Activated CD8-positive, alpha-beta memory T cell treated with anti-CD3 and anti-CD28 coated beads, Interleukin-2, amount 50 U/mL, for 4 hours (primary cell): ENCODE results near the gene COL28A1.
"Not testable (repeated sequence)": the region's sequence is repeated elsewhere in the genome, so short reads cannot be mapped to it uniquely, and the experiment has no call there.

Experiments used
- DNase-seq: peaks from one replicate; pipeline ENCODE4 v3.0.0-alpha.2; 2020

Gene COL28A1

GRCh38 chr7:7535691-7536090 lies at the start of gene COL28A1:
COL28A1 (minus strand) TSS chr7:7535873; CDS start chr7:7532875, 2,998 bp downstream.
- no peak for DNase-seq

GRCh38 chr7:7584653-7585052 lies 49.0 kb upstream of the COL28A1 start:
- no peak for DNase-seq

GRCh38 chr7:7583731-7584130 lies 48.1 kb upstream of the COL28A1 start:
- DNase-seq, result no peak

- DNase-seq, result no peak
Measured at GRCh38 chr7:7582596-7582995, 46.9 kb upstream of the COL28A1 start.

GRCh38 chr7:7581531-7582179 lies 46.0 kb upstream of the COL28A1 start:
- no peak for DNase-seq

GRCh38 chr7:7579638-7580037 lies 44.0 kb upstream of the COL28A1 start:
- DNase-seq, result no peak

GRCh38 chr7:7577888-7578287 lies 42.2 kb upstream of the COL28A1 start:
- DNase-seq, result no peak

- no peak for DNase-seq
Measured at GRCh38 chr7:7576344-7576743, 40.7 kb upstream of the COL28A1 start.

- no peak for DNase-seq
Measured at GRCh38 chr7:7573701-7574100, 38.0 kb upstream of the COL28A1 start.

- no peak for DNase-seq
Measured at GRCh38 chr7:7570584-7570983, 34.9 kb upstream of the COL28A1 start.

GRCh38 chr7:7569615-7570014 lies 33.9 kb upstream of the COL28A1 start:
- no peak for DNase-seq

GRCh38 chr7:7569081-7569527 lies 33.4 kb upstream of the COL28A1 start:
- no peak for DNase-seq

- no peak for DNase-seq
Measured at GRCh38 chr7:7568553-7568952, 32.9 kb upstream of the COL28A1 start.

- no peak for DNase-seq
Measured at GRCh38 chr7:7567898-7568531, 32.3 kb upstream of the COL28A1 start.

- DNase-seq, result peak; percentile 84
Measured at GRCh38 chr7:7566651-7567611, 31.3 kb upstream of the COL28A1 start, which contains the start of gene MIOS. MIOS (plus strand) TSS chr7:7566884; CDS start chr7:7572476, 5,592 bp downstream.

- no peak for DNase-seq
Measured at GRCh38 chr7:7565746-7566650, 30.3 kb upstream of the COL28A1 start.

- no peak for DNase-seq
Measured at GRCh38 chr7:7565018-7565680, 29.5 kb upstream of the COL28A1 start.

- no peak for DNase-seq
Measured at GRCh38 chr7:7564323-7564780, 28.7 kb upstream of the COL28A1 start.

- no peak for DNase-seq
Measured at GRCh38 chr7:7563813-7564212, 28.1 kb upstream of the COL28A1 start.

- DNase-seq, result no peak
Measured at GRCh38 chr7:7563269-7563668, 27.6 kb upstream of the COL28A1 start.

- DNase-seq, result no peak
Measured at GRCh38 chr7:7562736-7563135, 27.1 kb upstream of the COL28A1 start.

GRCh38 chr7:7561591-7561990 lies 25.9 kb upstream of the COL28A1 start:
- DNase-seq, result not testable (repeated sequence)
